ENCODE data around the gene ZYG11A.

GRCh38 chr1:52855584-52855983 is 13.0 kb downstream of the ZYG11A start:
- TF ChIP-seq CTCF (IDR thresholded peaks at IDR 0.05) (no peak), POLR2A (IDR thresholded peaks at IDR 0.05) (no peak)
